Hematopoietic multipotent progenitor cell (in vitro differentiated cells): Measurements from ENCODE around the gene MACROH2A1. TPM values are rescaled to one million over a fixed set of nuclear protein-coding genes. Genes with fewer than 3 reads are reported as not detected.
"Not testable (repeated sequence)": the region's sequence is repeated elsewhere in the genome, so short reads cannot be mapped to it uniquely, and the experiment has no call there.

ENCODE experiments used
- DNase-seq, 3 donors: peaks; one replicate each; pipeline ENCODE4 v3.0.0-alpha.2; 2011 to 2015; ENCODE audit warnings: low read depth in 2 of 3, low spot score in 2 of 3
- total RNA-seq: library from RNA; depleted of rRNA; stranded (reverse); fragments of >200 nt; gene quantifications from one replicate; pipeline ENCODE4 v1.2.3, GENCODE V29; 2012

Gene MACROH2A1
- total RNA-seq, 1 donor = 694 TPM

DNA sequence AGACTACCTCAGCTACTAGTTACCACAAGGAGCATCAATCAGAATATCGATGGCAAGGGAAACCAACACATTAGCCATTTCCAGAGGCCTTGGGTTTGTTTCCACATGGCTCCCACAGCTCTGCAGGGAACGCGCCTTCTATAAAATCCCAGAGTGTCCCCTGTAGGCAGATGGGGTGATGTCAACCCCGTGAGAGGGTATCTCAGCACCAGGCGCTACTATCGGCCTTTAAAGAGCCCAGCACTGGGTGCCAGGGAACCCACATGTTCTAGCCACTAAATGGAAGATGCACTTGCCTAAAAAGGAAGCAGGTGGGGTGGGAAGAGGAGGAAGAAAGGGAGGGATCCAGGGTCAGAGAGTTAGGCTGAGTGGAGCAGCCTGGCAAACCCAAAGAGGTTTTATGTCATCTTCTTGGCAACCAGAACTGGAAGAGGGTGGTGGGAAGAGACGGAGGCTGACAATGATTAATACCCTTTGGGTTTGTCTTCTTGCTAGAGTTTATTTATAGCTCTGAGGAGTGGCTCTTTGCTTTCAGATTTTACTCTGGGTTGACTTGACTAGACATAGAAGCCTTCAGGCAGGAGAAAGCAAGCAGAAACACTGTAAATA lies 19.9 kb downstream of the MACROH2A1 start:
- DNase-seq = no peak

DNA sequence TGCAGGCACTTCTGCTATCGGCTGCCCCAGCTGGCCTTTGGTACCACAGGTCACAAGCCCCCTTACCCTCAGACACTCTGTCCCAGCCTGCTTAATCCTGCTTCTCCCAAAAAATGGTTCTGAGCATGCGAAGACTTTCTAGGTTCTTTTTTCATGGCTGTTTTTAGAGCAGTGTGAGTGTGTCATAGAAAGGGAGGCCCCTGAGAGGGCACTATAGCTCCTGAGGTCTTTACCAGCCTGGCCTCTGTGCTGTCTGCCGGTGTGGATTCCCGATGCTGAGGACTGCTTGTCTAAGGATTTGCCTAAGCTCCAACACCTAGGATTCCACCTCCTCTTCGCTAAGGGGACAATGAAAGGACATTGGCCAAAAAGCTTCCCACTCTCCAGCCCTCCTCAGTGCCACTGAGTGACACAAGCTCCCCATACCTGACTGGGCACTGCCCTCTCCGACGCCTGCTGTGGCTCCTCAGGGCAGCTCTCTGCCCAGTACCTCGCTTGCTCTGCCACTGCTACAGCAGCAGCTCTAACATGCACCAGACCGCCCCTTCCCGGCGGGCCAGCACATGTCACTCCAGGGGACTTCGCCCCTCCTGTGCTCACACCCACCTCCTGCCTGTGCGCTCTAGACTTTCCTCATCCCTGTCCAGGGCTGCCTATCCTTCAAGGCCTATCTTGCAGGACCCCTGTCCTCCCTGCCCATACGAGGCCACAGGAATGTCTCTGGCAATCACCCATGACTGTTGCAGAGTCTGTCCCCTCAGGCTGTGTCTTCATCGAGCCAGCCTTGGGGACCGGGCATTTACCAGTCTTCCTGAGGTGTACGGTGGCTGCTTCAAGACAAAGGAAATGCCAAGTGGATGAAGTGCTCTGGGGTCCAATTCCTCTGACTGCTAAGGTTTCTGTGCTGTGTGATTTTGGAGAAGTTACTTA lies 21.0 kb downstream of the MACROH2A1 start:
- DNase-seq = no peak

- DNase-seq = peak in 2 of 3 donors; percentile 76 to 91
Measured at GRCh38 chr5:135376961-135377624, 21.9 kb downstream of the MACROH2A1 start.

DNA sequence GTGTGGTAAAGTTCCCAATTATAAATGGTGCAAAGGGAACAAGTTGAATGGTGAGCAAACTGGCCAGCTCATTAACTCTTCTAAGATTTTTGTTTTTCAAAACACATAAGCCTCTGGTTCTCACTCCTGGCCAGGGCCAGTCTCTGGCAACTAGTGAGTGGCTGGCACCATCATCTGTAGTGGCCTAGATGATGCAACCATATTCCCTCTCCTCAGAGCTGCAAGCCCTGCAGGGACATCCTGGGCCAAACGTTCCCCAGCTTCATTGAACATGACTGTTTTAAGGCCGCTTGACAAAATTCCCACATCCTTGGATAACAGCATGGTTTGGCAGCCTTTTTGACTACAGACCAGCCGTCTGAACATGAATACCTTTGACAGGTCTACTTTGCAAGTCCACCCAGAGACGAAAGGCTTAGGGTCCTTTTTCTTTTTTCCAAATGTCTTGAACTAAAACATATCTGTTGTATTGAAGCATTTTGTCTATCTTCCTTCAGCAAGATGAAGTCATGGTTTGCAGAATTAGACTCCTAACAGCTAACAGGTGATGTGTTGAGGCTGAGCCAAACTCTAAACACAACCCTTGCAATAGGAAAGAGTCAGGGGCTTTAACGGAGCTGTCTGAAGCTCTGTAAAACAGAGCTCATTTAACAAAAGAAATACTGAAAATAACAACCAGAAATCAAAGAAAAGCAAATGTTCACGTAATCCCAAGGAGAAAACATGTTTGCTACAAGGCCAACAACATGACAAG lies 23.8 kb downstream of the MACROH2A1 start:
- no peak for DNase-seq

DNA sequence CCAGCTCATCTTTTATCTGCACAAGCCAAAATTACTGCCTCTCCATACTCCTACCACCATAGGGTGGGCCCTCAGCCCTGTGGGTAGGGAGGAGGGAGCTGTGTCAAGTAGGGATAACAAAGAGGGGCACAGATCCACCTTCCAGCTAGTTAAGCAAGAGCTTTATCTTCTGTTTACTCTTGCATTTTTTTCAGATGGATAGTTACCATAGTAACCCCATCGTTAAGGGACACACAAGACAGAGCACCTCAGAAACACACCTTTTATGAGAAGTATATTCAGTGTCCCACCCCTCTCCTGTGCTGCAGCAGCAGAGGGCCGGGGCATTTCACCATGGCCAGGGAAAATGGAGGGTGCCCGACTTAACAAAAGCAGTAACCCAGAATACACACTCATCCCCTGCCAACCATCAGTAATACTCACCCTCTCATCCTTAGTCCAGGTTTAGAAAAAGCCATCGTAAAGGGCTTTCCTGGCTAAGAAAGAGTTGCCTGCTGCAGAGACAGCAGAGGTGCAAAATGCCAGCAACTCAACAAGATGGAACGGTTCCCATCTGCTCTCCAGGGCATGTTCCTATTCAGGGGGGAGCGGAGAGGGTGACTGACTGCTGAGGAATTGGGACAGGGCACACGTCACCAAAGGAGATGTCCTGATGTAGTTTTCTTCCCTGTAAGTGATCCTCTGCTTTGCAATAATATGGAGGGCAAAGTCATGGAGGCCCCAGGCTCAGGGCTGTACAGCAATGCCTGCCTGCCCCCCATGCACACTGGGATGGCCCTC lies 25.1 kb downstream of the MACROH2A1 start:
- peak in 1 of 3 donors; percentile 47 for DNase-seq

DNA sequence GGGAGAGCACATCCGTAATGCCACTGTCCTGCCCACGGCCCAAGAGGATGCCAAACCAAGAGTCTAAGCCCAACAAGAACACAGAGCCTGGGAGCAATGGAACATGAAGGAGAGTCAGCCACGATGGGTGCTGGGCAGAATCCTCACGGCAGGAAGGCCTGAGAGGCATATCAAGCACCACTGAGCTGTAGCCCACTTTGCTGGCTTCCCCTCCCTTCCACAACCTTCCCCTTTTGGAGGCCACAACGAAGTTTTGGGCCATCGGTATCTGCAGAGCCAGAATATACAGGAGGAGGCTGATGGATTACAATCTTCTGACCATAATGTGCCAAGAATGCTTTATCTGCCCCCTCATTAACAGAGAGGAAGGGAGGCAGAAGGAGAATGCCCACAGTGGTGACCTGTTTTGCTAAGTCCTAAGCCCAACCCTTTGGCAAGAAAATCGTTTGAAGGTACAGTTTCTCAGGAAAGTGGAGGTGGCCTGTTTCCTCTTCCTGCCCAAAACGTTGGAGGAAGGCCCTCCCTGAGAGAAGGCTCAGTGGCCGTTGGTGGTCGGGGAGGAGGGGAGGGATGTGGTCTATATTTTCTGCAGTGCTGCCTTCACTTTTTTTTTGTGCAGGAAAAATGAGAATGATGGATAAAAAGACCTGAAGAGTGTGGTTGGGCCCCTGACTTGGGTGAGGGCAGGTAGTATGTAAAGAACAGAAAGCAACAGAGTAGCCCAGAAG lies 26.2 kb downstream of the MACROH2A1 start:
- peak in 2 of 3 donors; percentile 62 to 90 for DNase-seq

- no peak for DNase-seq
Measured at GRCh38 chr5:135371622-135372232, 27.3 kb downstream of the MACROH2A1 start.

- DNase-seq = no peak
Measured at GRCh38 chr5:135369952-135370351, 29.1 kb downstream of the MACROH2A1 start.

- no peak for DNase-seq
Measured at GRCh38 chr5:135367554-135367953, 31.5 kb downstream of the MACROH2A1 start.

DNA sequence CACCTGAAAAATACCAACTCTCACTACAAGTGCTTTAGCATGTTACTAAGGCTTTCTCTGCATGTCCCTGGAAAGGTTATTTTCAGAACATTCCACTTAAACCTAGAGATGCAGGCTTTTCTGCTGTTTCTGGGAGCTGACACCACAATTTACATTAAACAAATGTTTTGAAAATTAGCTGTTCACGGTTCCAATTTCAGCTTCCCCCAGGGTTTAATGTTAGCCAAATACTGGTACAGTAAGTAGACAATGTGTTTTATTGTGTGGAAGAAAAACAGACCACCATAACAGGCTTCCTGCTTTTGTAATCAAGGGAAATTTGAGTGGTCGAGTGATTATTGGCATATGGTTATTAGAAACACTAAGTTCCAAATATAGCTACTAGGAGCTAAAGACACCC lies 32.0 kb downstream of the MACROH2A1 start:
- no peak for DNase-seq

DNA sequence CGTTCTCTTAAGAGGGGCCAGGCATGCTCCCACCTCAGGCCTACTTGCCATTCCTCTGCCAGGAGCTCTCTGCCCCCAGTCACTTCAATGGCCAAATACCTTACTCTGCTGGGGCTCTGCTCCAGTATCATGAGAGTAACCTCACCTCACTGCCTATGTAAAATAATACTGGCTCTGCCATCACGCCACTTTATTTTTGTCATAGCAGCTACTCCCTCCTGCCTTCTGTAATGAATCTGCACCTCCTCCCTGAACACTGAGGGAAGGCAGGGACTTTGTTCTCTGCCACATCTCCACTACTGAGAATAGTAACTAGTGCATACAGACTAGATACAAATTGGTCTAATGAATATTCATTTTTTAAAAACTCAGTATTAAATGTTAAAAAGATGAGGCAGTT lies 33.8 kb downstream of the MACROH2A1 start:
- DNase-seq = no peak

GRCh38 chr5:135364421-135365262 lies 34.4 kb downstream of the MACROH2A1 start:
- DNase-seq = no peak

DNA sequence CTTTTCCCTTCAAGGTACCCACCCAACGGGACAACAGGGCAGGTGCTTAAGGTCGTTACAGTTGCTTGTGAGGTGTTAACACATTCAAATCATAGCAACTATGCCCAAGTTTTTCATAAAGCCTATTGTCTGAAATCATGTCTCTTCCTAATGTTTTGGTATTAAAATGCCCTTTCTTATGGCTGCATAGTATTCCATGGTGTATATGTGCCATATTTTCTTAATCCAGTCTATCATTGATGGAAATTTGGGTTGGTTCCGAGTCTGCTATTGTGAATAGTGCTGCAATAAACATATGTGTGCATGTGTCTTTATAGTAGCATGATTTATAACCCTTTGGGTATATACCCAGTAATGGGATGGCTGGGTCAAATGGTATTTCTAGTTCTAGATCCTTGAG lies 35.7 kb downstream of the MACROH2A1 start:
- DNase-seq = not testable (repeated sequence)

DNA sequence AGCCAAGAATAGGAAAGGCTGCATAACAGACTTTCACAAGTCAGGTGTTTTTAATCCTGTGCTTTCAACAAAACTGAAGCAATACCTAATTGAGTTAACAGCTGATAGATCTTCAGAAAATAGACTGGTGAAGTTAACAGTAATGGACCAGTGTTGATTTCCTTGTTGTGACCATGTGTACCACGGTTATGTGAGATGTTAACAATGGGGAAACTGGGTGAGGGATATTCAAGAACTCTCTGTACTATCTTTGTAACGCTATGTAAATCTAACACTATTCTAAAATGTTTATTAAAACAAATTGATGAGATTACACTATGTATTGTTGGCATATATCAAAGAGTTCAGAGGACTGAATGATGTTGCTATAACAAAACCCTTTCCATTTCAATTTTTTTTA lies 36.9 kb downstream of the MACROH2A1 start:
- no peak for DNase-seq

DNA sequence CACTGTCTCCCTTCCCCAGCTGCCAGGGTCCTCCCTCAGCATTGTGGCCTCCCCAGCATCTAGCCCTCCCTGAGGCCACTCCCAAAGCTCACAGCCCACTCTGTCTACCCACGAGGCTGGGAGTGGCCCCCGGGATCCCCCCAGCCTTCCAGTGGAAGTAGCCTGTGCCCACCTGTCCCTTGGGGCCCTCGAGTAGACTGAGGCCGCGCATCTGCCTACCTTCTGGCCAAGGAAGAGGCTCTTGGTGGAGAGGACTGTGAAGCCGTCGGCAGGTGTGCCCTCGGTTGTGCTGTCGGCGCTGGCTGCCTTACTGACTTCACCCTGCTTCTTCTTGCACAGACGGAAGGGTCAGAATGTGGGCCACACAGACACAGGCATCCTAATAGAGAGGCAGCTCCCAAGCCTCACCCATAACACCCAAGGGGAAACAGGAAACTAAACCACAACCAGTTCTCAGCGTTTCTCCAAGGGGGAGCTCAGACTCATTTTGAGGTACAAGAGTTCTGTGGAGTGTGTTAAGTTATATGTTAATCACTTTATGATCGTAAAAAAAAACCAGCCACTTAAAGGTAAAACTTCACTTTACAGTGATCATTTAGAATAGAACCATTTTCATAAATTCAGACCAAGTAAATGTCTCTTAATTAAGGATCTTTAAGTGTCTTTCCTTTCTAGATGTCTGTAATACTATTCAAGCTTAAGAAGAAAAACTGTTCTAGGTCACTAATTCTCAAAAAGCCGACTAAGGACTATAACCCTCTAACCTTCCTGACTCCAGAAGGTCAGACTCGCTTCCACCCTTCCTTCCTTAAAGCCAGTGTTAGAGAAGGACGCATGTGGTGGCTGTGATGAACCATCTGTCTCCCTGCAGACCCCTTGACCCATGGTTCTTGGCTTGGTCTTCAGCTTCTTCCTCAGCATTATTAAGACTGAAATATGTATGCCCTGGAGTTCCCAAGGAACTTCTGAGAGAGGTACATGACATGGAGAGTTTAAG lies 38.5 kb downstream of the MACROH2A1 start:
- DNase-seq = peak in 1 of 3 donors; percentile 67

DNA sequence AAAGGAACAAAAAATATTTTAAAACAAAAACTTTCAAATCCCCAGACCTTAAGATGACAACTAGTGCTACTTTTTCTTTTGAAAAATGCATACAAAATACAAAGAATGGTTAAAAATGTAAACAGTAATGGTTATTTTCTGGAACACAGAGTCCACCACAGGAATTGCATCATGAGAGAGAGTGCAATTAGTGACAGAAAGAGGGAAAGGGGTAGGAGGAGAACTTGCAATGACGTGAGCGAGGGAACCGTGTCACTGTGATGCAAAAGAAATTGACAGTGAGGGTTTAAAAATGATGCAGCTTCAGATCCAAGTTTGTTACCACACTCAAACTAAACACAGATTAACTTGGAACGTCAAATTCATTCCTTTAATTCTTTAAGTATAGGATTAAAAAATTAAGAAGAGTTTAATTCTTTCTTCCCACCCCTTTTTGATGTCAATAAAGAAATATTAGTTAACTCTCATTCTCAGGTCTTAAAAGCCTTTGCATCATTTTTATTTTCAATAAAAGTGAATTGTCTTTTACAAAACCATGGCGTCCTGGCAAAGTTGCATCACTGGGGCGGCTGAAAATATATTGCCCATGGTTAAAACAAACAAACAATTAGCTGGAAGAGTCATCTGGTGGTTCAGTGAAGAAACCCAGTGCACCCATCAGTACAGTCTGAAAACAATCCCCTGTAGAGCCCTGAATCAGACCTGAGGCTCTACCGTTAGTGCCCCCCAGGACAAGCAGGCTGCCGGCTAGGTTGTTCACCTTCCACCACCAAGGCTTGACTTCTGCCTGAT lies 39.5 kb downstream of the MACROH2A1 start:
- peak in 1 of 3 donors; percentile 37 for DNase-seq
